ENCODE measurements around the gene SLC2A3. TPM values are rescaled to one million over a fixed set of nuclear protein-coding genes. Genes with fewer than 3 reads are reported as not detected.
A peak's percentile ranks its signal among the peaks of the same experiment; 100 is the strongest.

The SLC2A3 gene
- total and polyA plus RNA-seq, 9 of the 15 experiments (the other 6 are each of a cell fraction or from before 2014, with no cell fraction given) = 67.3 to 491 (median 104) TPM

- peak overlapping the region; percentile 93 for H3K4me2 ChIP-seq (ENCODE audit: insufficient read depth, low read length)
- ChIA-PET CTCF (ENCODE audit: low intra/inter-chr PET ratio) (interaction anchor here (2.7 kb wide), 1 partner anchor 60 kb away, joined by 12 read pairs; no protein-coding TSS in a partner anchor), POLR2A (interaction anchor here (0.7 to 6.9 kb wide), 9 partner anchors 8 to 92 kb away, joined by 3 to 51 read pairs (median 4); no protein-coding TSS in a partner anchor)
- BruUV-seq (replicated peaks) = no TSS peak
- H3K4me1 ChIP-seq (replicated peaks in 1 of 2; ENCODE audit: control insufficient read depth in 2 of 2, insufficient read depth in 2 of 2, low read length in 2 of 2) = peaks cover 10% of the 10 kb centered on the region in 2 experiments; a peak in 4 of 5 replicates
- ATAC-seq = no peak
- H3K9me1 ChIP-seq (ENCODE audit: control insufficient read depth, insufficient read depth, low read length) = no peaks in the 10 kb centered on the region
- peaks cover 6% of the 10 kb centered on the region; the same call in 1 of the 2 replicates for H4K20me1 ChIP-seq (replicated peaks; ENCODE audit: control insufficient read depth, insufficient read depth, low read length)
- 7% methylated on average over 12 of the region's 16 CpGs for WGBS (ENCODE audit: insufficient coverage, low coverage, missing lambda C conversion rate)
- H2AFZ ChIP-seq (ENCODE audit: low read depth, low read length) = no peak overlapping the region
- in situ Hi-C loops (cut with MboI) (loop anchor here (5.0 kb wide), 1 partner anchor 57 kb away; no protein-coding TSS in a partner anchor), intact Hi-C loops (cut with micrococcal nuclease) (loop anchor here (10.0 kb wide), 2 partner anchors 70 to 150 kb away; partner anchors contain the start of gene NECAP1)
- H3K36me3 ChIP-seq (ENCODE audit: control insufficient read depth, insufficient read depth, low read length) = peaks cover 48% of the 10 kb centered on the region
- H3K79me2 ChIP-seq (ENCODE audit: control insufficient read depth, insufficient read depth, low read length) = peaks cover 52% of the 10 kb centered on the region
- H3K9ac ChIP-seq (ENCODE audit: insufficient read depth in 1 of 2, low read depth in 2 of 2, low read length in 2 of 2) = peak overlapping the region; percentile 83 to 91
- no peak for FAIRE-seq
- DNase-seq (ENCODE audit: extremely low read depth in 1 of 4, low spot score in 3 of 4) = no peak
- no peaks in the 10 kb centered on the region for H3K9me3 ChIP-seq (replicated peaks; ENCODE audit: control insufficient read depth, insufficient read depth, low read depth, low read length)
- H3K27me3 ChIP-seq (ENCODE audit: control insufficient read depth in 2 of 2, insufficient read depth in 2 of 2, low read length in 2 of 2) = no peaks in the 10 kb centered on the region
- peak overlapping the region; percentile 79 for H3K27ac ChIP-seq (ENCODE audit: extremely low read depth, low read depth, low read length)
- H3K4me3 ChIP-seq = peak overlapping the region; percentile 90
- TF ChIP-seq RBFOX2 (IDR thresholded peaks at IDR 0.05; ENCODE audit: low read depth, low read length) = peak; percentile 5; the same call in 1 of the 2 replicates
- TF ChIP-seq YBX1 (IDR thresholded peaks at IDR 0.05) = no peak
- no peak for TF ChIP-seq ZNF655 (CRISPR knock-in tag; IDR thresholded peaks at IDR 0.05)
- no peak for TF ChIP-seq DEAF1 (CRISPR knock-in tag; IDR thresholded peaks at IDR 0.05)
- TF ChIP-seq RREB1 (CRISPR knock-in tag; IDR thresholded peaks at IDR 0.05) = no peak
- no peak for TF ChIP-seq RUNX1 (IDR thresholded peaks at IDR 0.05; ENCODE audit: low read depth)
- no peak for TF ChIP-seq GABPB2 (CRISPR knock-in tag; conservative IDR thresholded peaks at IDR 0.05)
- no peak for TF ChIP-seq RBM22 (IDR thresholded peaks at IDR 0.05; ENCODE audit: low read depth, low read length, poor library complexity, severe bottlenecking)
- no peak for TF ChIP-seq BACH1 (tag; IDR thresholded peaks at IDR 0.05)
- no peak for TF ChIP-seq SMARCA5 (IDR thresholded peaks at IDR 0.05)
- TF ChIP-seq HSF4 (CRISPR knock-in tag; IDR thresholded peaks at IDR 0.05; ENCODE audit: borderline replicate concordance) = no peak
- TF ChIP-seq SRSF1 (IDR thresholded peaks at IDR 0.05; ENCODE audit: low read depth, low read length) = no peak
- TF ChIP-seq HDAC1 (IDR thresholded peaks at IDR 0.05) = no peak
- TF ChIP-seq TFAM (CRISPR knock-in tag; conservative IDR thresholded peaks at IDR 0.05) = no peak
These were observed 996 bp downstream of the SLC2A3 start for GRCh38 chr12:7934889-7935492.

Data from K562 (cell line).